GM12878 (cell line): ENCODE results near the gene TBCCD1. TPM values are rescaled to one million over a fixed set of nuclear protein-coding genes. Genes with fewer than 3 reads are reported as not detected.

Source experiments
- GATAD2B ChIP-seq: fragments of 450-650 bp; conservative IDR thresholded peaks from 2 replicates; pipeline ENCODE4 v1.6.1; 2017; ENCODE audit warnings: low read depth, mild to moderate bottlenecking, moderate library complexity
- JUND ChIP-seq: IDR thresholded peaks from 2 replicates; pipeline ENCODE4 v1.6.1; 2012; ENCODE audit warnings: low read depth, mild to moderate bottlenecking, low read length, improper control_type of control experiment, moderate library complexity
- MEF2A ChIP-seq: IDR thresholded peaks from 2 replicates; pipeline ENCODE4 v1.6.1; 2011; ENCODE audit warnings: low read depth, mild to moderate bottlenecking, low read length, moderate library complexity; ENCODE audit not compliant: insufficient read depth
- NR2C1 ChIP-seq: fragments of 450-650 bp; IDR thresholded peaks from 2 replicates; pipeline ENCODE4 v1.6.1; 2017; ENCODE audit warnings: antibody characterized with exemption, mild to moderate bottlenecking, moderate library complexity
- POU2F2 ChIP-seq: IDR thresholded peaks from 3 replicates; pipeline ENCODE4 v1.6.1; 2011; ENCODE audit warnings: low read depth, mild to moderate bottlenecking, low read length, borderline replicate concordance
- SIX5 ChIP-seq: IDR thresholded peaks from 2 replicates; pipeline ENCODE4 v1.6.1; 2011; ENCODE audit warnings: mild to moderate bottlenecking, low read depth, low read length, moderate library complexity; ENCODE audit not compliant: severe bottlenecking
- SREBF2 ChIP-seq: IDR thresholded peaks from 2 replicates; pipeline ENCODE4 v1.6.1; 2012; ENCODE audit warnings: mild to moderate bottlenecking, low read length
- SUZ12 ChIP-seq: fragments of 200-600 bp; sonication (generic); IDR thresholded peaks from one replicate; pipeline ENCODE4 v1.6.1; 2018; ENCODE audit warnings: antibody characterized with exemption, mild to moderate bottlenecking; ENCODE audit not compliant: unreplicated experiment
- TCF7 ChIP-seq: IDR thresholded peaks from 2 replicates; pipeline ENCODE4 v1.6.1; 2014; ENCODE audit warnings: antibody characterized with exemption, borderline replicate concordance
- ZBED1 ChIP-seq: IDR thresholded peaks from 2 replicates; pipeline ENCODE4 v1.6.1; 2016; ENCODE audit warnings: borderline replicate concordance
- polyA plus RNA-seq, 11 experiments: library from polyadenylated mRNA; depleted of rRNA in 4 of 11; unstranded in 6 of 11; stranded (reverse) in 5 of 11; fragments of >200 nt; fragmentation: Nextera tagmentation in 4 of 11; fragmentation: Illumina TruSeq in 1 of 11; extraction: Ambion mirVana in 4 of 11; extraction: Trizol in 1 of 11; gene quantifications; 1 replicate in 1 of 11; 2 replicates in 10 of 11; pipeline versions ENCODE4 v1.2.1 to v1.2.3, GENCODE V29; 2011 to 2016; ENCODE audit warnings: inconsistent platforms in 2 of 11, missing spikeins in 2 of 11, low read depth in 1 of 11
- total RNA-seq, 4 experiments: library from RNA; depleted of rRNA in 3 of 4; stranded (reverse); fragments of >200 nt in 3 of 4; fragmentation: Illumina TruSeq in 1 of 4; extraction: Trizol in 1 of 4; gene quantifications; 2 replicates each; pipeline versions ENCODE4 v1.2.1 to v1.2.3, GENCODE V29; 2013 to 2021
- TF ChIP-seq, protein P1 (sequence below): IDR thresholded peaks from 2 replicates; pipeline ENCODE4 v1.6.1; 2012; ENCODE audit warnings: low read length, inconsistent platforms

Gene TBCCD1
- total and polyA plus RNA-seq, 10 of the 15 experiments (the other 5 are each of a cell fraction or from before 2014, with no cell fraction given), result 6.9 to 23.4 (median 14.7) TPM

DNA sequence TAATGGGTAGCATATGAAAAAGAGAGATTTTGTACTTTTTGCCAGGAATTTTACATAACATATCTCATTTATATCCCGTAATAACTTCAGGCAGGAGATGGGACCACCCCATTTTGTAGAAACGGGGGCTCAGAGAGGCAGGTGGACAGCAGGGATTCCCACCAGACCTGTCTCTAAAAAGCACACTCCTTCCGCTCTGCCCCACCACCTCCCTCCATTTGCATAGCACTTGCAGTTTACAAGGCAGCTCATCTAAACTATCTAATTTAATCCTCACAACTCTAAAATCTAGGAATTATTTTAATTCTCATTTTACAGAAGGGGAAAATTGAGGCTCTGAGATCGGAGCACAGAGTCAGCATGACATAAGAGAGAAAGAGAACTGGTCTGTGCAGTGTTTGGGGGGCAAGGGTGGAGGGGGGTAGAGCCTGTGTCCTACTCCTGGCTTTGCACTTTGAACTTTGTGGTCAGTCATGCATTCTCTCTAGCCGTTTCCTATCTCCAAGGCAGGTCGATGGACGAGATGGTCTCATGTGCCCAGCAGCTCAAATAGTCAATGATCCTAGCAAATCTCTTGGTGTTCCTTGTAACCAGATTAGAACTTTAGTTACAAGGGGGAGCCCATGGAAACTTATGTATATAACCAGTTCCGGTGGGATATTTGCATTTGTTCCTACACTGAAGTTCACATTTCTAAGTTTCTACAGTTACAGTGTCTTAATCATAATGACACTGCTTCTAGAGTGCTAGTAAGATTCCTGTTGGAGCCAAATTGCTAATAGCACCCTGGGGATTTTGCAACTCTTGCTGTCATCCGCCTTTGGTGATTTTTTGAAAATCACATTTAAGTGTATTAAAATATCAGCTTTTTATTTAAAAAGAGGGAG lies 41.5 kb downstream of the TBCCD1 start (continued):
- TF ChIP-seq SIX5 (no peak), JUND (no peak), SREBF2 (no peak), MEF2A (no peak), NR2C1 (peak; percentile 61; the same call in 1 of the 2 replicates), SUZ12 (no peak), TCF7 (no peak), POU2F2 (peak; percentile 10; the same call in 1 of the 3 replicates), GATAD2B (no peak), ZBED1 (no peak)
- TF ChIP-seq, protein P1, sequence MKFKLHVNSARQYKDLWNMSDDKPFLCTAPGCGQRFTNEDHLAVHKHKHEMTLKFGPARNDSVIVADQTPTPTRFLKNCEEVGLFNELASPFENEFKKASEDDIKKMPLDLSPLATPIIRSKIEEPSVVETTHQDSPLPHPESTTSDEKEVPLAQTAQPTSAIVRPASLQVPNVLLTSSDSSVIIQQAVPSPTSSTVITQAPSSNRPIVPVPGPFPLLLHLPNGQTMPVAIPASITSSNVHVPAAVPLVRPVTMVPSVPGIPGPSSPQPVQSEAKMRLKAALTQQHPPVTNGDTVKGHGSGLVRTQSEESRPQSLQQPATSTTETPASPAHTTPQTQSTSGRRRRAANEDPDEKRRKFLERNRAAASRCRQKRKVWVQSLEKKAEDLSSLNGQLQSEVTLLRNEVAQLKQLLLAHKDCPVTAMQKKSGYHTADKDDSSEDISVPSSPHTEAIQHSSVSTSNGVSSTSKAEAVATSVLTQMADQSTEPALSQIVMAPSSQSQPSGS, result no peak
